Measurements from ENCODE around the gene REN.

Gene REN

DNA sequence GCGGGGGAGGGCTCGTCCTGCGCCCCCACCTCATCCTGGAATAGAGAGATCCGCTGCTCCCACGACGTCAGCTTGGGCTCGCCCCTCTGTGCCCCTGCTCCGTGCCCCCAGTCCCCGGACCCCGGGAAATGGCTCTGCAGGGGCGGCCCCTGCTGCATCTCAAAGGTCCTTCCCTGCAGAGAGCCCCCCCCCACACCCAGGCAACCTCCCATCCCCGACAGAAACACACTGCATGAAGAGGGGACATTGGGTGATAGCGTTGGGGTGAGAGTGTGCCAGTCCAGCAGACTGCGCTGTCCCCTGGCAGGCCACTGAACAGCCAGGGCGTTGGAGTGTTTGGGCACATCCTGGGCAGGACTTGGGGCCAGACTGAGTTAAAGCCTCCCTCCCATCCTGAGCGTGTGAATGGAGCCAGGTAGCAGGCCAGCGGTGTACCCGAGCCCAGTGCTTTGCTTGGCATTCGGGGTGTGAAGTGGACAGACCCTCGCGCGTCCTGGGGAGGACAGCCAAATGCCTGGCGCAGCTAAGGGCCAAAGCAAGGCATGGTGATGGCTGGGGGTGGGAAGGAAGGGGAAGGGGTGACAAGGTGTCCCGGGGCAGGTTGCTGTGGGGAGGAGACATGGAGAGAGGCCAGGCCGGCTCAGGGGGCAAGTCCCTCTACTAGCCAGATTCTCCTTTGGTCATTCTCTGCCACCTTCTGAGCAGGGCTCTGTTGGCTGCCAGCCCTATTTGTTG, 13.7 kb downstream of the REN start:
- DNase-seq (ENCODE audit: low read depth) = no peak

DNA sequence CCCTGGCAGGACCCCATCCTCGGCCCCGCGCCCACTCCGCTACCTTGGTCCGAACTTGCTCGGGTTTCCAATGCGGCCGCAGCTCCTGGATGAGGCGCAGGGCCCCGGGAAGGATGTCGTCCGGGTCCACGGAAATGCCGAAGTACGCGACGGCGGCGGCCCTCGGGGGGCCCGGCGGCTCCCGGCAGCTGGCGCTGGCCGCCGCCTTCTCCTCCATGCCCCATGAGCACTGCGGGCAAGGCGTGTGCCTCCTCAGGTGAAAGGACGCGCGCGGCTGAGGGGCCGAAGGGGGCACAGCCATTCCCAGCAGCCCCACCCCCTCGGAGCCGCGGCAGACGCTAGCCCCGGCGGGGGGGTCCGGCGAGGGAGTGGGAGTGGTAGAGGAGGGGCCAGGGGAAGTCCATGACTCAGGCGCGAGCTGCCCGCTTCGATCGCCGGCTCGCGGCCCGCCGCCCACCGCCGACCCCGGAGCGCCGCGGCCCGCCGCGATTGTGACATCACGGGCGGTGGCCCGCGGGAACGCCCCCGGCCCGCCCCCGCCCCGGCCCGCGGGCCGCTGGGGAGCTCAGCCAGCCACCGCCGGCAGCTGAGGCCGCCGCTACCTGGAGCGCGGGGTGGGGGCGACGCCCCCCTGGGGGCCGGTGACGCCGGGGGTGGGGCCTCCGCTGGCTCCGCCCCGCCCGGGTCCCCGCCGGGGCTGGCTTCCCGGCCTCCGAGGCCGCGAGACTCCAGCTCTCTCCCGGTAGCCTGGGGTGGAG, 14.4 kb downstream of the REN start, which contains the start of gene ETNK2:
Gene ETNK2 (minus strand): TSS at position 493 of the 758 bp plus-strand sequence. CDS start 192 bp downstream, at position 301.
- peak; percentile 34 for DNase-seq (ENCODE audit: low read depth)

- DNase-seq (ENCODE audit: low read depth) = no peak
Measured at GRCh38 chr1:204150702-204151551, 15.2 kb downstream of the REN start.

- DNase-seq (ENCODE audit: low read depth) = no peak
Measured at GRCh38 chr1:204149635-204150565, 16.2 kb downstream of the REN start.

DNA sequence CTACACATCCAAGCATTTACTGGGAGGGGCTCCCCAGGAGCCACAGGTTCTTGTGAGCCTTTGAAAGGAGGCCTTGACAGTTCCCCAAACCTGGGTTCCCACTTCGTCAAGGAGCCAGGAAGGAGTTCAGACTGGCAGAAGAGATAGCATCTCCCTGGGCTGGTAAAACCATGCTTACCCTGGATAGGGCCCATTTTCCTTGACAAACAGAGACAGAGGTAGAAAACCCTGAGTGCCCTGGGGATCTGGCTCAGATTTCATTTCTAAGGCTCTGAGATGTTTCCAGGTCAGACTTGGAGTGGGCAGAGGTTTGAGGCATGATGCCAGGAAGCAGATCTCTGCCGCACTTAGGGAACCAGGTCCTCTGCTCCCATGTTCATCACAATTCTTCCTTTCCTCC, 17.0 kb downstream of the REN start:
- DNase-seq (ENCODE audit: low read depth) = no peak

DNA sequence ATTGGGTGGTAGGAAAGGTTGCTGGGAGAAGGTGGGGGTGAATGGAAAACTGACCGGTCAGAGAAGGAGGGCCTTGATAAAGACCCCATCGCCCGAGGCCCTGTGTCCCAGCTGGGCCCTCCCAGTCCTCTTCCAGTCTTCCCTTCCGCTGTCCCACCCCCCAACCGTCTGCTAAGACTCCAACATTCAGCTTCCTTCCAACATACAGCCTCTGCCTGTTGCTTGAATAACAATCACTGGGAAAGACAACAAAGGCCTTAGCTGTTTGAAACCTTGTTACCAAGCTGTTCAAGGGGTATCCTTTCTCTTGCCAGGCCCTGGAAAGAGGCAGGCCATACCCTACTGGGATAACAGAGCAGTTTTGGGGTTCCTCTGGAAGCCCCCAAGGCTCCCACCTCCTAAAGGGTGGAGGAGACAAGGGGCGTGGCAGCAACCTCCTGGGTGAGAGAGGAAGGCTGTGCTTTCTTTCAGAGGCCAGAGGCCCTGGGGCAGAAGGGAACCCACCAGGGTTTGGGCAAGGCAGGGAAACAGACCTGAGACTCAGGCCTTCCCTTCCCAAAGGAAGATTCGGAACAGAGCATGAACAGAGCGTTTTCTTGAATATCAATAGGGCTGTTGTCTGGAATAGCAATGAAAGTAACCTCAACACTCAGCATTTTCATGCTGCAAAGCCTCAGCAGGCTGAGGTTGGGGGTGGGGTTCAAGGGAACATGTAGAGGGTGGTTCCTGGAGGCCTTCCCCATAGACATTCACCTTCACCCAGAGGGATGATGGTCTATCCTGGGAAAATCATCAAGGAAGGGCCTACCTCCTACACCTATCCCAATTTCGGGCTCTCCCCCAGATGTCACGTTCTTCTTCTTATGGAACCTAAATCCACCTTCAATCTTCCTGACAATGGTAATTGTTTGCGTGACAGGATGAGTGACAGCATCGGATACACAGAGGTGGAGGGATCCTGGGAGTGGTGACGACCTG, 18.4 kb downstream of the REN start:
- no peak for DNase-seq (ENCODE audit: low read depth)

GRCh38 chr1:204146965-204147364, 19.2 kb downstream of the REN start:
- DNase-seq (ENCODE audit: low read depth) = no peak

GRCh38 chr1:204146309-204146708, 19.8 kb downstream of the REN start:
- DNase-seq (ENCODE audit: low read depth) = no peak

DNA sequence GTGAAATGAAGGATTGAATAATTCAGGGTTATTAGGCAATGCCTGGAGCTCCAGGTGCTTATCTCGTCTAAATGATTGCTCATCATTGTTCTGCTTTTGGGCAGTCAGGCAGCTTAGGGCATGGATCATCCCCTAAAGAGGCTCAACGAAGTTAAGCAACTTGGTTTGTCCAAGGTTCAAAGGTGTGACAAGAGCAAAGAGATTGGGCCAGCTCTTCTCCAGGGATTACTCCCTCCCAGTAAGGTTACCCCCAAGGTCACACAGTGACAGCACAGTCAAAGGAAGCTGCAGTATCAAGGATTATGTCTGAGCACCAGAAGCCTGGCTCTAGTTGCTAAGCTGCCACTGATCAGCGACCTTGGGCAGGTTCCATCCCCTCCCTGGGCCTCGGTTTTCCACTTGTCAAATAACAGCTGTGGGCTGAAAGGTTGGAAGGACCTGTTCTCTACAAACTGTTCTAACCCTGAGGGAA, 21.1 kb downstream of the REN start:
- no peak for DNase-seq (ENCODE audit: low read depth)

DNA sequence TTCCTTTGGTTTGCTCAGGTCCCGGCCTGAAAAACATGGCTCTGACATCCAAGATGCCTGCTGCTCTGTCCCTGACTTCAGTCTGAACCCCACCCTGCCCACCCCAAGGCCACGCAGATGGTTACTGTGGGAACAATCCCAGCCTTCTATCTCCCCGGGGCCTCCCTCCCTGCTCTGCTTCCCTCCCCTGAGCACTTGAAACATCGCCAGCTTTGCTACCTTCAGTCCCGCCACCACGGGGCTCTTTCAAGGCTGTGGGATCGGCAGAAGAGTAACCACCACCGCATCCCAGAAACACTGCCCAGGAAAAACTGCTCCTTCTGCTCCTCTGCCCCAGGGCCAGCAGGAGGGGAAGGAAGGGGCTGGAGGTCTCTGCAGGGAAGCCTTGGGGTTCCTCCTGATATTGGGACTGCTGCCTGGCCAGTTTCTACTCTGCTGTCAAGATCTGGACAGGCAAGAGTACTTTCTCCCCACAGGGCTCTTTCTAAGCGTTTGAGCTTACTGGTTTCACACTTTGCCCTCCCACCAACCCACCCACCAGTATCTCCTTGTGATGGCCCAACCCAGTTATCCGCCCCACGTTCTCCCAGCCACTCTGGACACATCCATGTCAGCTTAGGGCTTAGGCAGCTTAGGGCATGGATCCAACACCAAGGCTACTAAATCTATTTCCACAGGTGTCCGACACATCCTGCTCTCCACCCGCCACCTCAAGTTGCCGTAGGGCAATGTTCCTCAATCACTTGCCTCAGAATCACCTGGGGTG, 22.7 kb downstream of the REN start:
- no peak for DNase-seq (ENCODE audit: low read depth)

DNA sequence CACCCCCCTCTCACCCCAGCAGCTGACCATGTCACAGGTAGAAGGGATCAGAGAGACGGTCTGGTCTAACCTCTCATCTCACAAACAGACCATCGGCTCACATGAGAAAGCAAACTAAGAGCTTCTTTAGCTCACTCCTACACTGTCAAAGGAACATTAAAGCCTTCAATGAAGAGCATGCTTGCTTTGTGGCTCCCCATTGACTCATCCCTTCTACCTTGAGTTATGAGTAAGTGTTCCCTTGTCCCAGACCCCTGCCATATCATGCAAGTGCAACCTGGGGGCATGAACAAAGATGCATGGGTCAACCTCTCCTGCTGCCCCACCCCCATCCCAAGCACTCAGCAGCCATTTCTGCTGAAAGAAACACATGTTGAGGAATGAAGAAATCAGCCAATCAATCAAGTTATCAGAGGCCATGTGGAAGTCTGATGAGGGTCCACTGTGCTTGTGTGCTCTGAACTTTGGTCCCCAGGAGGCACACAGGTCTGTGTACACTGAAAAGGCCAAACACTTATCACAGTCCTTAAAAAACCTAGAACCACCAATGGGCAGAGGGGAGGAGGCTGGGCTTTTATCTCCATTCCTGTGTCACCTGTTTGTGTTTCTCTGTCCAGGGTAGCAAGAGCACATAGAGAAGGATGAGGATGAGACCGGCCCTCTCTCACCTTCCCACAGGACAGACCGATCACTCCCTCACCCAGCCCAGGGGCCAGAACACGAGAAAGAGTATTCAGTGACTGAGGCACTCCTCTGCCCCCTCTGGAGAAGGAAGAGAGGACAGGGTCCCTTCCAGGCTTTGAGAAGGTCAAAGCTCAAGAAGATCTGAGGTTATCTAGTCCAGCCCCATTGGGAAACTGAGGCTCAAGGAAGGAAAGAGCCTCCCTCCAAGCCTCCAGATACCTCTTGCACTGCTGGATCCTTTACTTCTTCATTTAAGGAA, 23.8 kb downstream of the REN start:
- no peak for DNase-seq (ENCODE audit: low read depth)

- no peak for DNase-seq (ENCODE audit: low read depth)
Measured at GRCh38 chr1:204141131-204141530, 25.0 kb downstream of the REN start.

DNA sequence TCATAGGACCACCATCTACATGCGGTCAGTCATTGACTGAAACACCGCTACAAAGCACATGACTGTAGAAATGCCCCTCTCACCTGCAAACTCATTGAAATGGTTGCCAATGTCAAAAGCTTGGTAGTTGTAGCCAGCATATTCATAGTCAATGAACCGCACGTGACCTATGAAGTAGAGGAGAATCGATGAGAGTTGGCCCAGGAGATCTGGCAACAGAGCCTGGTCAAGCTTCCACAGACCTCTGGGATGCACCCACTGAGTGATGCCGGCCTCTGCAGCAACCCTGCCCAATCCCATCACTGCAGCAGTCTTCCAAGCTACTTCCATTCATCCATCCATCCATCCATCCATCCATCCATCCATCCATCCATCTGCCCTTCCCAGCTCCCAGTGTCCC, 26.2 kb downstream of the REN start:
- DNase-seq (ENCODE audit: low read depth) = no peak

DNA sequence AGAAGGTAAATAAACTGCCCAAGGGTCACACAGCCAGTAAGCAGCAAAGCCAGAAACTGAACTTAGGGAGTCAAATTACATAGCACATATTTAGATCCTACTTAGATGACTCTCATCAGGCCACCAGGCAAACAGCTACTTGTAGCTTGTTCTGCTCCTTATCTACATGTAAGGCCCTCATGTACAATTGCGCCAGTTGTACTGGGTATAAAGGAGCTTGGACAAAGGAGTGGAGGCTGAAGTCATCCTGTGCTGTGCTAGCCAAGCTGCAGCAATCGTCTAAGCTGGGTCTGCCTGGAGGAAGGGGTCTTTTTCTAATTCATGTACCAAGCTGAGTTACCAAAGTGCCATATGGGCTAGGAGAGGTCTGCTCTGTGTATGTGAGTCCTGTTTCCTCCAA, 27.0 kb downstream of the REN start:
- peak; percentile 32 for DNase-seq (ENCODE audit: low read depth)

DNA sequence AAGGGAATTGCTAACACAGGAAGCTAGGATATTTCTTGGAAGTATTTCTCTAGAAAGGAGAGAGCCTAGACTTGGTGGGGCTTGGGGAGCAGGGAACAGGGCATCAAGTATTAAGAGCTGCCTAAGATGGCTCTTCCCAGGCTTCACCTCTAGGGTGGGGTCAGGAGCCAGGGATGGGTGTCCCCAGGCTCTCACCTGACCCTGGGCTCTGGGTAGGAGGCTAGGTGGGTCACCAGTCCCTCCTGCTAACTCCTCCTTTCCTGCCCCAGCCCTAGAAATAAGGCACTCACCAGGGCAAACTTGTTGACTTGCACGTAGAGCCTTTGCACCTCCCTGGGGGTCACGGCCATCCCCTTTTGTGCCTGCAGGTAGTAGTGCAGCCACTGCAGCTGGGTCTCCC, 29.3 kb downstream of the REN start:
- no peak for DNase-seq (ENCODE audit: low read depth)

- DNase-seq (ENCODE audit: low read depth) = no peak
Measured at GRCh38 chr1:204134103-204134502, 32.0 kb downstream of the REN start.

GRCh38 chr1:204132718-204133117, 33.4 kb downstream of the REN start:
- DNase-seq (ENCODE audit: low read depth) = no peak

- DNase-seq (ENCODE audit: low read depth) = no peak
Measured at GRCh38 chr1:204131978-204132377, 34.2 kb downstream of the REN start.

Measured in iris pigment epithelial cell (primary cell).